HepG2 (cell line): ENCODE results near the gene SERPINB6. TPM values are rescaled to one million over a fixed set of nuclear protein-coding genes. Genes with fewer than 3 reads are reported as not detected.

Experiments
- ATAC-seq: fragments of 200-7000 bp; cut with Tn5 transposase; 3 replicates; pipeline ENCODE4 v1.9.1; 2020; ENCODE audit warnings: mild to moderate bottlenecking, moderate library complexity
- BruUV-seq: library from RNA; stranded (reverse); fragments of 400-500 nt; replicated peaks from 2 replicates; lab custom pipeline; 2021; lab: Mats Ljungman, UMichigan
- CTCF ChIA-PET: fragments of 300-600 bp; formaldehyde crosslinking; extraction: SDS; loops from one replicate; lab custom pipeline; 2021; ENCODE audit warnings: low total read pairs, inconsistent platforms, low intra/inter-chr PET ratio; lab: Yijun Ruan, JAX
- POLR2A ChIA-PET: fragments of 350-600 bp; sonication (Branson Sonifier 250); formaldehyde crosslinking; loops from one replicate; lab custom pipeline; 2020; ENCODE audit warnings: antibody characterized with exemption, inconsistent platforms; lab: Yijun Ruan, JAX
- DNase-seq: peaks from one replicate; pipeline ENCODE4 v3.0.0-alpha.2; 2015; ENCODE audit warnings: low spot score
- FAIRE-seq: peaks from 3 replicates; lab custom pipeline; 2011; peaks lifted over from hg19 to GRCh38; lab: Jason Lieb, UNC
- H2AFZ ChIP-seq: one replicate; pipeline ENCODE4 v1.6.1; 2011; ENCODE audit warnings: low read length, inconsistent platforms
- H3K27ac ChIP-seq: fragments of 300-600 bp; 3 replicates; pipeline ENCODE4 v1.8.0; 2011; ENCODE audit warnings: mixed run types, mild to moderate bottlenecking, mixed read lengths, low read length, inconsistent platforms; ENCODE audit not compliant: insufficient read depth; ENCODE audit errors: extremely low read length
- H3K27me3 ChIP-seq, 2 experiments: fragments of 200-600 bp in 1 of 2; 2 replicates in 1 of 2; 3 replicates in 1 of 2; pipeline versions ENCODE4 v1.6.0 to v1.8.0; 2011; ENCODE audit warnings: low read length in 2 of 2, mild to moderate bottlenecking in 2 of 2, moderate library complexity in 2 of 2, inconsistent platforms in 1 of 2; ENCODE audit not compliant: insufficient read depth in 2 of 2, control insufficient read depth in 1 of 2
- H3K36me3 ChIP-seq, 2 experiments: fragments of 200-600 bp in 1 of 2; replicated peaks in 1 of 2; 2 replicates in 1 of 2; 3 replicates in 1 of 2; pipeline versions ENCODE4 v1.5.1 to v1.8.0; 2011; ENCODE audit warnings: low read length in 2 of 2, inconsistent platforms in 1 of 2; ENCODE audit not compliant: insufficient read depth in 2 of 2, control insufficient read depth in 1 of 2
- H3K4me1 ChIP-seq: 2 replicates; pipeline ENCODE4 v1.5.1; 2012; ENCODE audit warnings: low read length, inconsistent platforms; ENCODE audit not compliant: insufficient read depth
- H3K4me2 ChIP-seq: 2 replicates; pipeline ENCODE4 v1.6.0; 2011; ENCODE audit warnings: low read depth, low read length, inconsistent platforms
- H3K4me3 ChIP-seq, 3 experiments: fragments of 200-600 bp in 1 of 3; sonication (generic), shearing (Covaris generic) in 1 of 3; replicated peaks in 1 of 3; 2 replicates each; pipeline ENCODE4 v1.5.1; 2011 to 2016; ENCODE audit warnings: low read length in 3 of 3, inconsistent platforms in 2 of 3, low read depth in 2 of 3, mild to moderate bottlenecking in 2 of 3, control low read depth in 1 of 3, mixed read lengths in 1 of 3; ENCODE audit not compliant: insufficient read depth in 1 of 3
- H3K79me2 ChIP-seq: one replicate; pipeline ENCODE4 v1.6.1; 2011; ENCODE audit warnings: low read length, inconsistent platforms; ENCODE audit not compliant: insufficient read depth
- H3K9ac ChIP-seq: 2 replicates; pipeline ENCODE4 v1.6.0; 2011; ENCODE audit warnings: mild to moderate bottlenecking, low read depth, low read length, inconsistent platforms; ENCODE audit not compliant: insufficient read depth
- H3K9me3 ChIP-seq: 2 replicates; pipeline ENCODE4 v1.5.1; 2012; ENCODE audit warnings: mild to moderate bottlenecking, low read length
- H4K20me1 ChIP-seq: 2 replicates; pipeline ENCODE4 v1.6.0; 2011; ENCODE audit warnings: inconsistent platforms, mild to moderate bottlenecking, low read length, moderate library complexity; ENCODE audit not compliant: insufficient read depth
- HDAC1 ChIP-seq: sonication (generic); formaldehyde crosslinking; IDR thresholded peaks from 2 replicates; pipeline ENCODE4 v1.5.1; 2020; ENCODE audit warnings: mild to moderate bottlenecking, missing genetic modification reagents
- KDM4B ChIP-seq: sonication (generic); formaldehyde crosslinking; IDR thresholded peaks from 2 replicates; pipeline ENCODE4 v1.4.0; 2020; ENCODE audit warnings: missing genetic modification reagents
- NFE2L2 ChIP-seq: fragments of 150-350 bp; IDR thresholded peaks from 2 replicates; pipeline ENCODE4 v1.6.1; 2014; ENCODE audit warnings: low read length
- REPIN1 ChIP-seq: sonication (generic); formaldehyde crosslinking; IDR thresholded peaks from 2 replicates; pipeline ENCODE4 v1.8.0; 2022; ENCODE audit warnings: missing genetic modification reagents, low read depth, mild to moderate bottlenecking, borderline replicate concordance
- SIN3A ChIP-seq: IDR thresholded peaks from 2 replicates; pipeline ENCODE4 v1.6.1; 2011; ENCODE audit warnings: low read depth, mild to moderate bottlenecking, control low read depth, low read length, borderline replicate concordance
- WGBS: methylation state at CpG from one replicate; pipeline ENCODE4 v1.1.6; 2017; ENCODE audit warnings: low lambda C conversion rate; 5-methylcytosine and 5-hydroxymethylcytosine counted together
- in situ Hi-C: cut with HindIII; loops from 2 replicates; pipeline ENCODE4 v1.10.0; 2017; ENCODE audit warnings: low pct_unique_long_range_greater_than_20kb; ENCODE audit not compliant: extremely low pct_ligation_motif_present
- intact Hi-C: fragments of 100-400 bp; cut with micrococcal nuclease; formaldehyde crosslinking; loops from one replicate; pipeline ENCODE4 v1.10.0; 2022; ENCODE audit not compliant: unreplicated experiment
- polyA plus RNA-seq, 8 experiments: library from polyadenylated mRNA; depleted of rRNA in 3 of 8; stranded (reverse) in 7 of 8; unstranded in 1 of 8; fragments of >200 nt; fragmentation: Illumina TruSeq in 4 of 8; extraction: Trizol in 4 of 8; gene quantifications; 2 replicates each; pipeline versions ENCODE4 v1.2.1 to v1.2.3, GENCODE V29; 2011 to 2016; ENCODE audit warnings: low read depth in 4 of 8, missing spikeins in 1 of 8, mixed read lengths in 1 of 8; ENCODE audit not compliant: insufficient read depth in 1 of 8
- total RNA-seq, 5 experiments: library from RNA; depleted of rRNA; stranded (reverse); fragments of >200 nt; fragmentation: Illumina TruSeq; extraction: Trizol; gene quantifications; 2 replicates each; pipeline ENCODE4 v1.2.3, GENCODE V29; 2016; ENCODE audit warnings: low read depth in 1 of 5
- TF ChIP-seq, protein P1 (sequence below): sonication (generic); formaldehyde crosslinking; IDR thresholded peaks from 2 replicates; pipeline ENCODE4 v1.4.0; 2020; ENCODE audit warnings: mild to moderate bottlenecking, missing genetic modification reagents
- TF ChIP-seq, protein P2 (sequence below): sonication (generic); formaldehyde crosslinking; IDR thresholded peaks from 2 replicates; pipeline ENCODE4 v1.5.0; 2020; ENCODE audit warnings: missing genetic modification reagents

Gene SERPINB6
- total and polyA plus RNA-seq, 2 of the 13 experiments (the other 11 are each of a cell fraction or from before 2014, with no cell fraction given) = 38.2 to 61.3 TPM

DNA sequence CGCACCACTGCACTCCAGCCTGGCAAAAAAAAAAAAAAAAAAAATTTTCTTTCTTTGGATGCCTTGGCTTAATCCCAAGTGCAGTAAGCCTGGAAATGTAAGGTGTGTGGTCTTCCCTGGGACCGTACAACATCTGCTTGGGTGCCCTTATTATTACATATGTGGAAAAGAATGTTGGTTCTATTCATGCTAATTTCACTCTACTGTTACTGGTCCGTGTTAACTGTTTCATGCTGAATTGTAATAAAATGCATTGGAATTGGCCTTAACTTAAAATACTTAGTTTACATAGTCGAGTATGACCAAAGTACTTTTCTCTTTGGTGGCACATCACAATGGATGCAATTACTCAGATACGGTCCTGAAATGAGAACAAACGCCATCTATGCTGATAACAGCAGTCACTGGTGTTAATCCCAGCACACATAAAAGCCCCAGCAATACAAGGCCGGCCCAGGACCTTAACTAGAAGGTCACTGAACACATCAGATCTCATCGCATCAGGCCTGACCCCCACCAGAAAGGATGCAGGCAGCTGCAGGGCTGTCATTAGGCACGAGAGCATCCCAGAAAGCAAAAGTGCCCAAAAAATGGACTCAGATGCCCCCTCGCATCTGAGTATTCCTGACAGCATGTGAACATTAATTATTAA lies 1.2 kb downstream of the SERPINB6 start:
- Histone ChIP-seq H3K36me3 (no peaks in the 10 kb centered on the region), H3K27ac (no peak overlapping the region), H3K9me3 (no peaks in the 10 kb centered on the region), H3K79me2 (no peaks in the 10 kb centered on the region), H2AFZ (no peak overlapping the region), H4K20me1 (no peaks in the 10 kb centered on the region), H3K27me3 (no peaks in the 10 kb centered on the region; a peak in 1 of 5 replicates), H3K4me3 (peak overlapping the region in 2 of 3 experiments; percentile 4 to 84; a peak in 2 of 6 replicates), H3K4me2 (peak overlapping the region; percentile 81), H3K9ac (peak overlapping the region; percentile 72; the same call in 1 of the 2 replicates), H3K4me1 (peaks cover 41% of the 10 kb centered on the region)
- BruUV-seq = TSS peak; percentile 70
- intact Hi-C loops = loop anchor here (2.0 kb wide), 1 partner anchor 19 kb away; no protein-coding TSS in a partner anchor
- POLR2A ChIA-PET = no interaction called here
- peak; percentile 5; the same call in 1 of the 2 replicates for TF ChIP-seq REPIN1 (CRISPR knock-in tag)
- TF ChIP-seq SIN3A = 0 out of 2 replicates have a peak, but pooled peaks have one; percentile 16
- TF ChIP-seq, protein P1, sequence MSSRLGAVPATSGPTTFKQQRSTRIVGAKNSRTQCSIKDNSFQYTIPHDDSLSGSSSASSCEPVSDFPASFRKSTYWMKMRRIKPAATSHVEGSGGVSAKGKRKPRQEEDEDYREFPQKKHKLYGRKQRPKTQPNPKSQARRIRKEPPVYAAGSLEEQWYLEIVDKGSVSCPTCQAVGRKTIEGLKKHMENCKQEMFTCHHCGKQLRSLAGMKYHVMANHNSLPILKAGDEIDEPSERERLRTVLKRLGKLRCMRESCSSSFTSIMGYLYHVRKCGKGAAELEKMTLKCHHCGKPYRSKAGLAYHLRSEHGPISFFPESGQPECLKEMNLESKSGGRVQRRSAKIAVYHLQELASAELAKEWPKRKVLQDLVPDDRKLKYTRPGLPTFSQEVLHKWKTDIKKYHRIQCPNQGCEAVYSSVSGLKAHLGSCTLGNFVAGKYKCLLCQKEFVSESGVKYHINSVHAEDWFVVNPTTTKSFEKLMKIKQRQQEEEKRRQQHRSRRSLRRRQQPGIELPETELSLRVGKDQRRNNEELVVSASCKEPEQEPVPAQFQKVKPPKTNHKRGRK (CRISPR knock-in tag) = 0 out of 2 replicates have a peak, but pooled peaks have one; percentile 48
- TF ChIP-seq, protein P2, sequence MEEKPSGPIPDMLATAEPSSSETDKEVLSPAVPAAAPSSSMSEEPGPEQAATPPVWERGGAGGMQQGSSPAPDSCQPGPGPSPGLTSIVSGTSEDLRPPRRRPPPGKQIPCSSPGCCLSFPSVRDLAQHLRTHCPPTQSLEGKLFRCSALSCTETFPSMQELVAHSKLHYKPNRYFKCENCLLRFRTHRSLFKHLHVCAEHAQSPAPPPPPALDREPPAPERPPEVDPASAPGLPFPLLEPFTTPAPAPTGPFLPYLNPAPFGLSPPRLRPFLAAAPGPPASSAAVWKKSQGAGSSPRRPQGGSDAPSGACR = 0 out of 2 replicates have a peak, but pooled peaks have one; percentile 36
- no peak for TF ChIP-seq NFE2L2
- no peak for TF ChIP-seq KDM4B
- 0 out of 2 replicates have a peak, but pooled peaks have one; percentile 45 for TF ChIP-seq HDAC1 (CRISPR knock-in tag)
- WGBS = 67% methylated on average over 10 of the region's 10 CpGs
- CTCF ChIA-PET = no interaction called here
- in situ Hi-C loops = no loop called here
- ATAC-seq (0 out of 3 replicates have a peak, but pooled peaks have one; percentile 5), FAIRE-seq (no peak), DNase-seq (no peak)
